NK-92 treated with Interleukin-12 subunit alpha and Interleukin-12 subunit beta, amount 100 ng/mL, for 24 hours (cell line): ENCODE results near the gene CD4.

Experiments used
- DNase-seq: peaks from one replicate; lab custom pipeline; 2025; lab: John Stamatoyannopoulos, UW

The CD4 gene

DNA sequence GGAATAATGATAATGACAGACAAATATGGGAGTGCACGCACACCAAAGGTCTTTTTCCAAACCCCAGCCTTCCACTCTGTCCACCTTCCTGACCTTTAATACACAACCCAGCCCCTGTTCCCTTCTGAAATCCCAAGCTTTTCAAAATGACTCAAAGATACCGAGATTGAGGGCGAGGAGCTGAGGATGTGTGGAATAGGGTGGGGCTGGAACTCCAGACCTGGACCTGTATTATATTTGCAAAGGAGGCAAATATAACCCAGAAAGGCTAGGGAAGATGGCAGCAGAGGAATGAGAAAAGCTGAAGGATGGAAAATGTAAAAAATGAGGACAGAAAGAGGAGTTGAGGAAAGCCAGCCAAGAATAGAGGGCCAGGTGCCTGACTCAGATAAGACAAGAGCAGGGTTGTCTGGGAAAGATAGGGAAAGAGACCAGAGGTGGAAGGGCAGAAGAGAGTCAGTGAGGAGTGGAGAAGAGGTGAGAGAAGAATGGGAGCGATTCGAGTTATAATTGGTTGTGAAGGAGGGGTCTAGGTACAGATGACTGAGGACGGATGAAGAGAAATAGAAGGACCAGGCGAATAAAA is 24.2 kb upstream of the CD4 start:
- no peak for DNase-seq

DNA sequence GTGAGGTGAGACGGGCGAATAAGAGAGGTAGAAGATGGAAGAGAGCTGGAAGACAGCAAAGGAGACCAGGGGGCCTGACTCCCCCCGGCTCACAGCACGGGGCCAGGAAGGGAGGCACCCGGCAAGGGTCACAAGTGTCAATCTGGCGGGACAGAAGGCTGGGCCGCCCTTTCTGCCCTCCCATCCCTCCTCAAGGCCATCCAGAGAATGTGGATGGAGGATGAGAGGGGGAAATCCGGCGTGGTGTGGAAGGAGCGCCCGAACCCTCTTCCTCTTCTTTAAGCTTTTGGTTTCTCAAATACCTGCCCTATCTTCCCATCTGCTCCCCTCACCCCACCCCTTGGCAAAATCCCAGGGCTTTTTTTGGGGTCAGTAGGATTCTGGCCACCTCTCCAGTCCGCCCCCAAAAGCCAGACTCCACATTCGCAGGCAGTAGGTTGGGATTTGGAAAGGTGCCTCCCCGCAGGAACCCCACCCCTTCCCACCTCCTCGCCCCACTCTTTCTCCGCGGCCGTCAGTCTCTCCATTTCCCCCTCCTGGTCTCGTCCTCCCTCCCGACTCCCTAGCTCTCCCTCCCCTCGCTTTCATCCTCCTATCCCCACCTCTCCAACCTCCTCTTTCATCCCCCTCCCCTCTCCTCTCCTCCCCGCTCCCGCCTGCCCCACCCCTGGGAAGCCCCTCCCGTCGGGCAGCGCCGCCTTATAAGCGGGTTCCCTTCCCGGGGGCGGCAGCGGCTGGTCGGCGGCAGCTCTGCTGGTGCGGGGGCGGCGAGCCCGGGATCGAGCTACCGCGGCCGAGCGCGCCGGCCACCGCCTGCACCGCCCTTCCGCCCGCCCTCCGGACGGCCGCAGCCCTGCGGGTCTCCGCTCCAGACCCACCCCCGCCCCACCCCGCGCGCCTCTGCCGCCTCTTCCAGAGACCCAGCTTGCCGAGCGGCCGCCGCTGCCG is 23.4 kb upstream of the CD4 start, which contains the start of gene PTMS:
TSS of gene PTMS (plus strand) at position 730 of the 948 bp plus-strand sequence. CDS start 343 bp downstream, outside the sequence.
- DNase-seq, result peak; percentile 36

DNA sequence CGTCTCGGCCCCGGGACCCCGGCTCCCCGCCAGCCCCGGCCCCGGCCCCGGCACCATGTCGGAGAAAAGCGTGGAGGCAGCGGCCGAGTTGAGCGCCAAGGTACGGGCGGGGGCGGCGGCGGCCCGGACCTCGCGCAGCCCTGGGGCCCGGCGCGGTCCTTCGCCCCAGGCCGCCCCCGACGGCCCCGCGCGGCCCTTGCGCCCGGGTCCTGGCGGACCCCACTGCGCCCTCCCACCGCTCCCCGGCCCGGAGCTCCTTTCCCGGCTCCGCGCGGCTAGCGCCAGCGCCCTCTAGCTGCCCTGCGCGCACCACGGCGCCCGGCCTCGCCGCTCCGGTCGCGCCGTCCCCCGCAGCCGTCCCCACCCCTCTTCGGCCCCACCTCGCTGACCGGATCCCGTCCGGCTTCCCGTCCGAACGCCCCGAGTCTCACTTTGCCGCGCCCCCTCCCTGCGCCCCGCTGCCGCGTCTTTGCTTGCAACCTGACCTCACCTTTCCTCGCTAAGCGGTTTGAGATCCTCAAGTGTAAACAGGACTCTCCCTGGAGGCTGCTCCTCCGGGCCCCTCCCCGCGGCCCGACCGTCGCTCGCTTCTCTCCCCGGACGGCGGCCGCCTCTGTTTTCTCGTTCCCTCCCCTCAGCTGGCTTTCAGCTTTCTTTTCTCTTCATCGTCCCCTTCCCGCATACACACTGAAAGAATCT is 22.5 kb upstream of the CD4 start:
- DNase-seq, result peak; percentile 33

DNA sequence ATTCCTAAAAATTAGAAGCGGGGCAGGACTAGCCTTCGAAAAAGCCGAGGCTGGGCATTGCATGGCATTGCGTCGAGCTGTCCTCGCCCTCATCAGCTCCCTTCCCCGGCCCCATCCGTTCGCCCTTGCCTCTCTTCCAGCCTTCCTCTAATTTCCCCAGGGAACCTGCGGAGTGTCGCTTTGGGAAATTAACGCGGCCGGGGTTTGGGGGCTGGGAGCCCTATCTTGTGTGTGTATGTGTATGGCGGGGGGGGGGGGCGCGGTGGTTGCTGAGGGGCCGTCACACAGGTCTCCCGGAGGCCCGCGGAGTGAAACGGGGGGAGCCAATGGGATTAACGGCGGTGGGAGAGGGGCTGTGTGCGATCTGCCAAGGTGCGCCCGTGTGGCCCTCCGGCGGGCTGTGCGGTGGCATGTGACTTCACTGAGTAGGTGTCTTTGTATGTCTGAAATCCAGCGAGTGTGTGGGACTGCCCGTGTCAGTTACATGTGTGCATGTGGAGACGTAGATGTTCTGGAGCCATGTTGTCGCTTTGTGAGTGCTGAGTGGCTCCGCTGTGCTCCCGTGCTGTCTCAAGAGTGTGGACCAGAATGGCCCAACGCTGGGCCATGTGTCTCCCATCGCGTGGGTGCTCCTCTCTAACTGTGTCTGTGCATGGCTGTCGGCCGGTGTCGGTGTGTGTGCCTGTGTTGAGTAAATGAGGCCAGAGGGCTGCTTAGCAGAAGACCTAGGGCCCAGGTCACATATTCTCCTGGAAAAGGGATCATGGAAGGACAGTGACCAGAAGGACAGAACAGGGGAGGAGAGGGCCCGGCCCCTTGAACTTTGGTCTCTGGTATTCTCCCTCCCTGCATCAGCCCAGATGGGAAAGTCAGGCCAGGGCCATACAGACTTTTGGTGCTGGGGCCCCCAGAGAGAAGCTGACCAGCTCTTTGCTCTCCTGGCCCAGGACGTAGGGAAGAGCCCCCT is 21.7 kb upstream of the CD4 start:
- no peak for DNase-seq

DNA sequence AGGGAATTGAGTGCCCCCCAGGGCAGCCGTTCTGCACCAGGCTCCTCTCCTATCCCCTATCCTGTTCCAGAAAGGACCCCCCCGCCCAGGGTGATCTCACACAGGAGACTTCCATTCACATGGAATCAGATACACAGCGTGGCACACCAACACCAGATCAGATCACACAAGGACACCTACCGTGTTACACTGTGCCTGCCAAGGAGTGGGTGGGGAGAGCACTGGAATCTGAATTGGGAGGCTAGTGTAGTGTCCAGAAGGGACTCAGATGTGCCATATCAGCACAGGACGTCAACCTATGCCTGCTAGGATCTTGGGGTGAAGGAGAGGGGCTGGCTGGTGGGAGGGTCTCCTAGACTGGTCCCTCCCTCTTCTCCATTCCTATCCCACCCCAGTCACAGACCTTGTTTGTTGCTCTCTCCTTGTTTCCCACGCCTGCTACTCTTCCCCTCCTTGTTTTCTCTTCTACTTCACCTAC is 20.9 kb upstream of the CD4 start:
- DNase-seq, result no peak

DNA sequence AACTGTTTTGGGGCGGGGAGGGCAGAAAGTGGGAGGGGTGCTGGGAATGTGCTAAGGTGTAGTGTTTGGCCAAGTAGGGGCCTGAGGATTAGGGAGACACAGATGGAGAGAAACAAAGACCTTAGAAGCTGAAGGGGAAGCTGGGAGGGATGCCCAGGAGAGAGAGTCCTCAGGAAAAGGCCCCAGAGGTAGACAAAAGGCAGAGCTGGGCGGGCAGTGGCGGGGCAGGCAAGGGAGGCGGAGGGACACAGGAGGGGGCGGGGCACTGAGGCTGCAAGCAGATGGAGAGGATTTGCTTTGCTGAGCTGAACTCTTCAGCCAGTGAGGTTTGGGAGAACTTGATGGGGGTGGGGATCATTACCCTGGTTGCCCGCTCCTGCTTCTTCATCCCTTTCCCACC is 20.3 kb upstream of the CD4 start:
- no peak for DNase-seq

DNA sequence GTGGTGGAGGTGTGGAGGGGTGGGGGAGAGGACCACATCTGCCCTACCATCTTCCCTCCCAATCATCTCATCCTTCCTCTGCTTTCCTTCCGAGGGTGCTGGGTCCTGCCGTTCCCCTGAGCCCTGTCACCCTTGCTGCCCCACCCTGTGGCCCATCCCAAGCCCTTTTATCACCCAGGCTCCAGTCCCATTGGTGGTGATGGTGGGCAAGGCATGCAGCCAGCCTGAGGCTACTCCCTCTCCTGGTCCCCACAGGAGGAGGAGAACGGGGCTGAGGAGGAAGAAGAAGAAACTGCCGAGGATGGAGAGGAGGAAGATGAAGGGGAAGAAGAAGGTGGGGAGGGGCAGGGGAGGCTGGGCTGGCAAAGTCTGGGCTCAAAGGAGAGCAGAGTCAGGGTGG is 19.7 kb upstream of the CD4 start:
- no peak for DNase-seq

DNA sequence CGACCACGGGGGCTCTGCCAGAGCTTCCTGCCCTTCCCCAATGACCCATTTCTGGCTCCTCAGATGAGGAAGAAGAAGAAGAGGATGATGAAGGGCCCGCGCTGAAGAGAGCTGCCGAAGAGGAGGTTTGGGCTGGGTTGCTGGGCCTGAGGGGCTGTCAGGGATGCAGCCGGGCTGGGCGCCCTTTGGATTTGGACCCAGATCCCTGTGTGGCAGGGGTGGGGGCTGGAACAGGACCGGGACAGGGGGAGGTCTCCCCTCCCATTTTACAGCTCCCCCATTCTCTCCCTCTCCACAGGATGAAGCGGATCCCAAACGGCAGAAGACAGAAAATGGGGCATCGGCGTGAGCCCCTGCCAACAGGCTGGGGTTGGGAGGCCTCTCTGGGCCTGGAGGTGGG is 19.2 kb upstream of the CD4 start:
- no peak for DNase-seq

DNA sequence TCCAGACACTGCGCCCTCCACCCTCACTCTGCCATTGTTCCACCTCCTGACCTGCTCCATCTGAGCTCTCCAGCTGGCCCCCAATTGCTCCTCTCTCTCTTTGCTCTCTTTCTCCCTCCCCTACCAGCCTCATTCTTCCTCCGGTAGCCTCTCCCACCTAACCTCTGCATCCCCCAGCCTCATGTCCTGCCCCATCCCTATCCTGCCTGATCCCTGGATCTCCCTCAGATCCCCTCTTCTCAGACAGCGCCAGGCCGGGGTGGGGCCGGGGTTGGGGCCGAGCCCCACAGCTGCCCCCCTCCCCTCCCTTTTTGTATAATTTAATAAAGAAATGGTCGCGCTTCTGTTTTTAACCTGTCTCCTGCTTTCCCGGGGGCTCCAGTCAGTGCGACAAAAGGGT is 18.7 kb upstream of the CD4 start:
- no peak for DNase-seq

DNA sequence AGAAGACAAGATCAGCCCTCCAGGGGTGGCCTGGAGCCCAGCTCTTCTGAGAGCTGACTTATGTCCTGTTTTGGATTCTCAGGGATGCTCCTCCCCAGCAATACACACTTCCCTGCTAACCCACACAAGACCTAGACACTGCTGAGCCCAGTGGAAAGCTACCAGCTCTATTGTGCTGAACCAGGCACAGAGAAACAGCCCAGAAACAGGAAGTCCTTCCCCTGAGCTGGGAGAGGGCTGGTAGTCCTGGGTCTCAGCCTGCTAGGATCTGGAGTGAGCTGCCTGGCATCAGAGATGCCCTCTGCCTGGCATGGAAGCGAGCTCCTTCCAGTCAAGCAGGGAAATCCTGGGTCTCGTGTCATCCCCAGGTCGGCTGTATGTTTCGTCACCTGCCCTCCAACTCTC is 18.2 kb upstream of the CD4 start:
- DNase-seq, result no peak

DNA sequence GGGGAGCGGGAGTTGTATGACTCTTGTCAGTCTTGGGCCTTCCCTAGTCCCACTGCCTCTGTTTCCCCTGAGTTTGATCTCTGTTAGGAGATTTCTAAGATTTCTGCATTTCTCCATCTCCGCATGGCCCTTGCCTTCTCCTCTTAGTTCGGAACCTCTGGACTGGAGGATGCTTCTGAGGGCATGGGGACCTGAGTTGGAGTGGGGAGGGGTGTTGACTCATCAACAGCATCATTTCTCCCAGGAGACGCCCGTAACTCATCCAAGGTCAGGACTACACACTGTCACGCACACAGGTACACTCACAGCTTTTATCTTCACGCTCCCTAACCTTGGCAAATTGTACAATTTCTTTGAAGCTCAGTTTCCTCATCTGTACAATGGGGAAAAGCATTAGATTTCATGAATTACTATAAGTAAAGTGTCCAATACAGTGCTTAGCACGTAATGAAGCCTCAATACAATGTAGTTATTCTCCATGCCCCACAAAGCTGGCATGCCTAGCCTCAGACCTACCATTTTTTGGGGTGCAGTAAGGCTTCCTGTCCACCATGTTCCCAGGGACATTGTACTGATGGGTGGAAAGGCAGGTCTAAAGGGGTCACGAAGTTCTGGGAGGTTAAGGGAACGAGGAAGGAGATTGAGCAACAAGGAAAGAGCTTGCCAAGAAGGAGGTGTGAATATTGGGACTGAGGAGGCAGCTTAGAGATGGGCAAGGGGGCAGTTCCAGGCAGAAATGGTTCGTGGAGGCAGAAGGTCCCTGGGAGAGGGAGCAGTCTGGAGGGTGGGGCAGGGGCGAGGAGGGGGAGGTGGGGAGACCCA is 17.6 kb upstream of the CD4 start:
- no peak for DNase-seq

DNA sequence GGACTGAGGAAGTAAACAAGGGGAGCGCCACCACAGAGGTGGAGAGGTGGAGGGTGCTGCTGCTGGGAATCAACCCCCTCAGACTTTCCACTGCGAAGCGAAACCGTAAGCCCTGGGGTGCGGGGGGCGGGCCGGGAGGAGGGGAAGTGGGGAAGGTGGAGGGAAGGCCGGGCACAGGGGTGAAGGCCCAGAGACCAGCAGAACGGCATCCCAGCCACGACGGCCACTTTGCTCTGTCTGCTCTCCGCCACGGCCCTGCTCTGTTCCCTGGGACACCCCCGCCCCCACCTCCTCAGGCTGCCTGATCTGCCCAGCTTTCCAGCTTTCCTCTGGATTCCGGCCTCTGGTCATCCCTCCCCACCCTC is 17.0 kb upstream of the CD4 start, which contains the start of gene LAG3:
TSS of gene LAG3 (plus strand) at position 190 of the 365 bp plus-strand sequence. CDS start 333 bp downstream, outside the sequence.
- no peak for DNase-seq

DNA sequence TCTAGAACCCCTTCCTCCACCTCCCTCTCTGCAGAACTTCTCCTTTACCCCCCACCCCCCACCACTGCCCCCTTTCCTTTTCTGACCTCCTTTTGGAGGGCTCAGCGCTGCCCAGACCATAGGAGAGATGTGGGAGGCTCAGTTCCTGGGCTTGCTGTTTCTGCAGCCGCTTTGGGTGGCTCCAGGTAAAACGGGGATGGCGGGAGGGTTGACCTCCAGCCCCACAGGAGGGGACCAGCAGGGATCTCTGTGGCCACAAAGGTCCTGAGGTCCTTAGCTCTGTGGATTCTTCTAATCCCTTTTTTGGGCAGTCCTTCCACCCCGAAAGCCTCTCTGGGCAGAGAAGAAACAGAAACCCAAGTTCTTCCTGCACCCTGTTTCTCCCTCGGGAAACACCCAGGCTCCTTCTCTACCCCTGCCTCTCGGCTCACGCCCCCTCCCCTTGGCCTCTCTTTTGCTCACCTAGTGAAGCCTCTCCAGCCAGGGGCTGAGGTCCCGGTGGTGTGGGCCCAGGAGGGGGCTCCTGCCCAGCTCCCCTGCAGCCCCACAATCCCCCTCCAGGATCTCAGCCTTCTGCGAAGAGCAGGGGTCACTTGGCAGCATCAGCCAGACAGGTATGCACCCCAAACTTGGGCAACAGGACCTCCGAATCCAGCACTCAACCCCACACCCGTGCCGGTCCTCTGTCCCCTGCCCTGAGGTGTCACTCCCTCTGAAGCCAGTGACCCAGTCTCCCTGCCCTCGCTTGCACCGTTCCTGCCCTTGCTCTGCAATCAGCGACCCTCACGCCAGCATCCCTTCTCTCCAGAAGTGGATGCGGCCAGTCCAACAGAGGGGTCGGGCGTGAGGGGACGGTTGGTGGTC is 16.4 kb upstream of the CD4 start:
- no peak for DNase-seq

DNA sequence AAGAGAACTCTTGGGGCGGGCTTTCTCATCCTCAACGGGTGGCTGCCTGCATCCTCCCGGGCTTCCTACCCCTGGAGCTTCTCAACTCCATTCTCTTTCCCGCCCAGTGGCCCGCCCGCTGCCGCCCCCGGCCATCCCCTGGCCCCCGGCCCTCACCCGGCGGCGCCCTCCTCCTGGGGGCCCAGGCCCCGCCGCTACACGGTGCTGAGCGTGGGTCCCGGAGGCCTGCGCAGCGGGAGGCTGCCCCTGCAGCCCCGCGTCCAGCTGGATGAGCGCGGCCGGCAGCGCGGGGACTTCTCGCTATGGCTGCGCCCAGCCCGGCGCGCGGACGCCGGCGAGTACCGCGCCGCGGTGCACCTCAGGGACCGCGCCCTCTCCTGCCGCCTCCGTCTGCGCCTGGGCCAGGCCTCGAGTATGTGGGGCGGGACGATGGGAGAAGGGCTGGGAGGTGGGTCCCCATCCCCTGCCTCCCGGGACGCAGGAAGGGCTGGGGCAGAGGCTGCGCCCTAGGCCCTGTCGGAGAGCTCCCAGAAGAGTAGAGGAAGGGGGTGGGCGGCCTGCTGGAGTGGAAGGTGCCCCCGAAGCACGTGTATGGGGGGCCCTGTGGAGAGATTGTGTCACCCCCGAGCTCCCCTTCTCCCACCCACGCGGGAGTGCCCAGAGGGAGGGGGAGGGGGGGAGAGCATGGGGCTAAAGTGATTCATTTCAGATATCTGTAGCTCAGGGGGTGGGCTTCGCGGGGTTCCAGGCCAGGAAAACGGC is 15.6 kb upstream of the CD4 start:
- DNase-seq, result no peak

DNA sequence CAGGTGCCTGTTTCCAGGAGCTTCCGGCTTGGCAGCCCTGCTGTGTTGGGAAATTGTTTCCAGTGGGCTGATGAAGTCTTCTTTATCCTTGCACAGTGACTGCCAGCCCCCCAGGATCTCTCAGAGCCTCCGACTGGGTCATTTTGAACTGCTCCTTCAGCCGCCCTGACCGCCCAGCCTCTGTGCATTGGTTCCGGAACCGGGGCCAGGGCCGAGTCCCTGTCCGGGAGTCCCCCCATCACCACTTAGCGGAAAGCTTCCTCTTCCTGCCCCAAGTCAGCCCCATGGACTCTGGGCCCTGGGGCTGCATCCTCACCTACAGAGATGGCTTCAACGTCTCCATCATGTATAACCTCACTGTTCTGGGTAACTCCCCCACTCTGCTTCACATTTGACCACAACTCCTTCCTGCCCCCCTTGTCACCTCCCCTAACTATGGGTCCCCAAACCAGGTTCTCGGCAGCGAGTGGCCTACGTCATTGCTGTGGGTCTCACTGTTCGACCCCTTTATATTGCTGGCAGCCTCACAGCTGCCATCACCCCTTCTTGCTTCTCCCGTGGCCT is 14.7 kb upstream of the CD4 start:
- peak; percentile 55 for DNase-seq

DNA sequence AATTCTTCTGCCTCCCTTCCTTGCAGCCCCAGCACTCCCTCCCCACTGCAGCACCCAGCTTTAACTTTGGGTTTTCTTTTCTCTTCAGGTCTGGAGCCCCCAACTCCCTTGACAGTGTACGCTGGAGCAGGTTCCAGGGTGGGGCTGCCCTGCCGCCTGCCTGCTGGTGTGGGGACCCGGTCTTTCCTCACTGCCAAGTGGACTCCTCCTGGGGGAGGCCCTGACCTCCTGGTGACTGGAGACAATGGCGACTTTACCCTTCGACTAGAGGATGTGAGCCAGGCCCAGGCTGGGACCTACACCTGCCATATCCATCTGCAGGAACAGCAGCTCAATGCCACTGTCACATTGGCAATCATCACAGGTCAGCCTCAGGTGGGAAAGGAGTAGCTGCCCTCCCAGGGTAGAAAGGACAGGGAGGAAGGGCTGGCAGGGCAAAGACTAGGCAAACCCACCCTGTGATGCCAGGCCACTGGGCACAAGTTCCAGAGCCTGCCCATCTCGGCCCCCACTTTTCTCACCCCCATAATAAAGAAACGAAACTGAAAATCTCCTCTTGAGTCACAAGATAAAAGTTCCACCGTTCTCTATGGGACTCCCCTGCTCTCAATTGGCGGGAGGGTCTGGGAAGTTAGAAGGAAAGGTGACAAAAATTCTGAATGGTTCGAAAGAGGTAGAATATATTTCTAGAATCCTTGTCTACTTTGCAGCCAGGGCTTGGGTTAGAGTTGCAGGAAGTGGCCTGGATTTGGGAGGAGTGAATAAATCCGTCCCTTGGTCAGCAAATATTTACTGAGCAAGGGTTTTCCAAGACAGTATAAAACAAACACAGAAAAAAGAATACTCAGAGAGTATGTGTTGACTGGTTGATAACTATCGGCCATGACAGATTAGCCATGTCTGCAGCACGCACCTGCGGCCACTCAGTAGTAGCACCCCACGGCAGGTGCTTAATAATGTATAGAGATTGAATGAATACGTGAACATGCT is 13.8 kb upstream of the CD4 start:
- no peak for DNase-seq

DNA sequence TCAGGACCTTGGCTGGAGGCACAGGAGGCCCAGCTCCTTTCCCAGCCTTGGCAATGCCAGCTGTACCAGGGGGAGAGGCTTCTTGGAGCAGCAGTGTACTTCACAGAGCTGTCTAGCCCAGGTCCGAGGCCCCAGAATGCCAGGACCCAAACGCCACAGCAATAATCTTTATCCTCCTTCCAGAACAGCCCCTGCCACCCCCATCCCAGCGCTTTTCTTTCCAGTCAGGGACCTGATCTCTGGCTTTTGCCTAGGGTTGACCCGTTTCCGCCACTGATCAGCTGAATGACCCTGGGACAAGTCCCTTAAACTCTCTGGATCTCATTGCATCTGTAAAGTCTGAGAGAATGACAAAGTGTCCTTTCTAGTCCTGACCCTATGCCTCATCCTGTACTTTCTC is 11.9 kb upstream of the CD4 start:
- no peak for DNase-seq
